Breast epithelium (tissue), 4 donors: ENCODE measurements around the gene OR2AP1. TPM values are rescaled to one million over a fixed set of nuclear protein-coding genes. Genes with fewer than 3 reads are reported as not detected.
"Not testable (repeated sequence)": the region's sequence is repeated elsewhere in the genome, so short reads cannot be mapped to it uniquely, and the experiment has no call there.

ENCODE experiments used
- DNase-seq, 2 donors: peaks; one replicate each; pipeline ENCODE4 v3.0.0-alpha.2; 2019; ENCODE audit warnings: low spot score in 2 of 2
- H3K27ac ChIP-seq, 2 donors: fragments of 200-600 bp; sonication (generic) in 1 of 2; one replicate each; pipeline ENCODE4 v1.5.1; 2016 to 2019; ENCODE audit warnings: mild to moderate bottlenecking in 1 of 2
- H3K27me3 ChIP-seq, 2 donors: fragments of 200-600 bp; sonication (generic) in 1 of 2; one replicate each; pipeline versions ENCODE4 v1.5.1 to v1.6.0; 2017 to 2019; ENCODE audit warnings: control low read depth in 1 of 2, mild to moderate bottlenecking in 1 of 2
- H3K36me3 ChIP-seq: fragments of 200-600 bp; one replicate; pipeline ENCODE4 v1.5.1; 2019
- H3K4me1 ChIP-seq, 2 donors: fragments of 200-600 bp; sonication (generic); one replicate each; pipeline ENCODE4 v1.5.1; 2016 to 2019; ENCODE audit warnings: control low read depth in 1 of 2
- H3K4me3 ChIP-seq, 3 donors: fragments of 200-600 bp; sonication (generic); 1 replicate in 2 of 3; 2 replicates in 1 of 3; pipeline ENCODE4 v1.5.1; 2016 to 2019; ENCODE audit warnings: mild to moderate bottlenecking in 3 of 3, moderate library complexity in 2 of 3
- H3K9me3 ChIP-seq, 2 donors: fragments of 200-600 bp; sonication (generic) in 1 of 2; one replicate each; pipeline ENCODE4 v1.5.1; 2016 to 2019; ENCODE audit warnings: control low read depth in 1 of 2
- POLR2A ChIP-seq: fragments of 450-650 bp; IDR thresholded peaks from one replicate; pipeline ENCODE4 v1.6.1; 2016; ENCODE audit warnings: antibody characterized with exemption, mild to moderate bottlenecking, moderate library complexity
- POLR2AphosphoS5 ChIP-seq, 3 donors: sonication (generic); formaldehyde crosslinking; IDR thresholded peaks; one replicate each; pipeline ENCODE4 v1.6.1; 2017; ENCODE audit warnings: antibody characterized with exemption in 3 of 3
- intact Hi-C: fragments of 100-400 bp; cut with DNase I; formaldehyde crosslinking; loops from one replicate; pipeline ENCODE4 v1.15.1; 2023; ENCODE audit warnings: low total_unique reads
- total RNA-seq, 3 donors: library from RNA; depleted of rRNA; stranded (reverse); fragments of >200 nt; gene quantifications; one replicate each; pipeline ENCODE4 v1.1.0, GENCODE V29; 2016
- TF ChIP-seq, protein P1 (sequence below), 3 donors: fragments of 450-650 bp; IDR thresholded peaks; one replicate each; pipeline ENCODE4 v1.5.1; 2016 to 2017; ENCODE audit warnings: antibody characterized with exemption in 3 of 3, mild to moderate bottlenecking in 3 of 3, moderate library complexity in 3 of 3

OR2AP1 gene
- total RNA-seq, 3 donors from 2014 or later, result not detected

DNA sequence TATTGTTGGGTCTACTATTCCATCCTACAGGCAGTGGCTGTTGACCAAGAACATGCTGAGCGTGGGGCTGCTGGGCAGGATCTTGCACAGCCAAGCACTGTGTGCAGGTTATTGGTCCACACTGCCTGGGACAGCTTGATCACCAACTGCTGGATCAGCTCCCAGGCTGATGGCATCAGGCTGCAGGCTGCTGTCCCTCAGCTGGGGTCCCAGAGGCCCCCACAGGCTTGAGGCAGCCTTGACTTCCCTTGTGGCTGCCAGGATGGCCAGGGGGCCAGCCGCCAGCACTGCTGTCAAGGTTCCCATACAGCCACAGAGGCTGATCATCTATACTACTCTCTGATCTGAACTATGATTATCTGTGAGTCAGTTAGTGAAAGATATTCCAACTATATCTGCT is 9.8 kb downstream of the OR2AP1 start:
- Histone ChIP-seq H3K27ac (no peak overlapping the region), H3K9me3 (no peaks in the 10 kb centered on the region), H3K4me1 (no peaks in the 10 kb centered on the region), H3K27me3 (no peaks in the 10 kb centered on the region), H3K36me3 (no peaks in the 10 kb centered on the region), H3K4me3 (no peak overlapping the region)
- TF ChIP-seq, protein P1, sequence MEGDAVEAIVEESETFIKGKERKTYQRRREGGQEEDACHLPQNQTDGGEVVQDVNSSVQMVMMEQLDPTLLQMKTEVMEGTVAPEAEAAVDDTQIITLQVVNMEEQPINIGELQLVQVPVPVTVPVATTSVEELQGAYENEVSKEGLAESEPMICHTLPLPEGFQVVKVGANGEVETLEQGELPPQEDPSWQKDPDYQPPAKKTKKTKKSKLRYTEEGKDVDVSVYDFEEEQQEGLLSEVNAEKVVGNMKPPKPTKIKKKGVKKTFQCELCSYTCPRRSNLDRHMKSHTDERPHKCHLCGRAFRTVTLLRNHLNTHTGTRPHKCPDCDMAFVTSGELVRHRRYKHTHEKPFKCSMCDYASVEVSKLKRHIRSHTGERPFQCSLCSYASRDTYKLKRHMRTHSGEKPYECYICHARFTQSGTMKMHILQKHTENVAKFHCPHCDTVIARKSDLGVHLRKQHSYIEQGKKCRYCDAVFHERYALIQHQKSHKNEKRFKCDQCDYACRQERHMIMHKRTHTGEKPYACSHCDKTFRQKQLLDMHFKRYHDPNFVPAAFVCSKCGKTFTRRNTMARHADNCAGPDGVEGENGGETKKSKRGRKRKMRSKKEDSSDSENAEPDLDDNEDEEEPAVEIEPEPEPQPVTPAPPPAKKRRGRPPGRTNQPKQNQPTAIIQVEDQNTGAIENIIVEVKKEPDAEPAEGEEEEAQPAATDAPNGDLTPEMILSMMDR (IDR thresholded peaks at IDR 0.05), result no peak
- TF ChIP-seq POLR2AphosphoS5 (IDR thresholded peaks at IDR 0.05) (no peak), POLR2A (no peak)
- no peak for DNase-seq
- intact Hi-C loops, result no loop called here

DNA sequence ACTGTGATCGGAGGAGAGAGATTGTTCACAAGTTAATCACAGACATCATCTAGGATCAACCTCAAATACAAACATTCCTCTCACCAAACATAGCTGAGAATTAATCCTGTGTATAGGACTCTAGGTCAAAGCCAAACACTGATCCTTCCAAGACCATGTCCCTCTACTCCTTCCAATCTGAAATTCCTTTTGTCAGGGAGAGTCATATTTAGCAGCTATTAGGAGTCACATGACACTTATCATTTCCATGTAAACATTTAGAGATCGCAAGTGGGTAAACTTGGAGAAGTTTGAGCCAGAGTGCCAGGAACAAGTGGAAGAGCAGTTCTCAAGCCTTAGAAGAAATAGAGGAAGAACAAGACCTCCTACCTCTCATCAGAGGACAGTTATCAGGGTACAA is 13.5 kb downstream of the OR2AP1 start:
- H3K27me3 ChIP-seq, result no peaks in the 10 kb centered on the region
- TF ChIP-seq, protein P1 (IDR thresholded peaks at IDR 0.05), result no peak
- TF ChIP-seq POLR2AphosphoS5 (IDR thresholded peaks at IDR 0.05) (no peak), POLR2A (no peak)
- DNase-seq, result no peak
- no peak overlapping the region for H3K4me3 ChIP-seq
- no peaks in the 10 kb centered on the region for H3K9me3 ChIP-seq
- intact Hi-C loops, result no loop called here
- H3K36me3 ChIP-seq, result no peaks in the 10 kb centered on the region
- H3K4me1 ChIP-seq, result no peaks in the 10 kb centered on the region
- no peak overlapping the region for H3K27ac ChIP-seq

DNA sequence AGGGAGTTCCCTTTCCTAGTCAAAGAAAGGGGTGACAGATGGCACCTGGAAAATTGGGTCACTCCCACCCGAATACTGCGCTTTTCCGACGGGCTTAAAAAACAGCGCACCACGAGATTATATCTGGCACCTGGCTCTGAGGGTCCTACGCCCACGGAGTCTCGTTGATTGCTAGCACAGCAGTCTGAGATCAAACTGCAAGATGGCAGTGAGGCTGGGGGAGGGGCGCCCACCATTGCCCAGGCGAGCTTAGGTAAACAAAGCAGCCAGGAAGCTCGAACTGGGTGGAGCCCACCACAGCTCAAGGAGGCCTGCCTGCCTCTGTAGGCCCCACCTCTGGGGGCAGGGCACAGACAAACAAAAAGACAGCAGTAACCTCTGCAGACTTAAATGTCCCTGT is 17.9 kb downstream of the OR2AP1 start:
- H3K27me3 ChIP-seq, H3K36me3 ChIP-seq, DNase-seq, H3K9me3 ChIP-seq, H3K4me3 ChIP-seq, intact Hi-C loops, H3K27ac ChIP-seq, H3K4me1 ChIP-seq: not testable (repeated sequence)

DNA sequence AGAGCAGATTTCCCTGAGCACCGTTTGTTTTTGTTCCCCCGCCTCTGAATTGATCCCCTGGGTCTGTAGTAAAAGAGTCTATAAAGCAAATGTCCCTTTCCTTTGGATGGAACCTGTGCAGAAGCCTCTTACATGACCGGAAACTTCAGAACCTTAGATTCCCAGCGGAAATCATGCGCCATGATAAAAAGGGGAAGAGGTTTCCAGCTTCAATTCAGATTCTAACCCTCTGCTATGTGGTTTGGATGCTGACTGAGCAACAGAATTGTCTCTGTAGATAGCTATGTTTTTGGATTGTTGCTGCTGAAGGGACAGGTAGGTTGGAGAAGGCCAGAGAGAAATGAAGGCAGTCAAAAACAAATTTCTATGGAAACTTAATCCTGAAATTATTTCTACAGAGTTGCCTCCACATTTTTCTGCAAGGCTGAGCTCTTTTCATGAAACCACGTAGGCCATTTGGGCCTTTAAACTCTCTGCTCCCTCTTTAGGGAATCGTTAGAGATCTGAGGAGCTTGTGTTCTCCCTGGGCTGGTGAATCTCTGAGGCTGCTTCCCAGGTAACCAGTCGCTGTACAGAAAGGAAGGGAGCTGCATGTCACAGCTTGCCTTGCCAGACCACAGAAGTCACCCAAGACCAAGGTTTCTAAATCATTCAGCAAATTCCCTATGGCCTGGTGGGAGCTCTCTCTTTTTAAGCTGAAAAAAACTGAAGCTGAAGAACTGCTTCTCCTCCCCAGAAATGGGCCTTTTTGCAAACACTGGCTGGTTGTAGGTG is 35.7 kb downstream of the OR2AP1 start:
- TF ChIP-seq POLR2A (no peak), POLR2AphosphoS5 (IDR thresholded peaks at IDR 0.05) (no peak)
- TF ChIP-seq, protein P1 (IDR thresholded peaks at IDR 0.05), result no peak
- intact Hi-C loops, result no loop called here
- Histone ChIP-seq H3K4me1 (no peaks in the 10 kb centered on the region), H3K27me3 (no peaks in the 10 kb centered on the region), H3K36me3 (no peaks in the 10 kb centered on the region), H3K27ac (peak overlapping the region in 1 of 2 donors; percentile 36), H3K4me3 (no peak overlapping the region), H3K9me3 (no peaks in the 10 kb centered on the region)
- peak in 1 of 2 donors; percentile 22 for DNase-seq

DNA sequence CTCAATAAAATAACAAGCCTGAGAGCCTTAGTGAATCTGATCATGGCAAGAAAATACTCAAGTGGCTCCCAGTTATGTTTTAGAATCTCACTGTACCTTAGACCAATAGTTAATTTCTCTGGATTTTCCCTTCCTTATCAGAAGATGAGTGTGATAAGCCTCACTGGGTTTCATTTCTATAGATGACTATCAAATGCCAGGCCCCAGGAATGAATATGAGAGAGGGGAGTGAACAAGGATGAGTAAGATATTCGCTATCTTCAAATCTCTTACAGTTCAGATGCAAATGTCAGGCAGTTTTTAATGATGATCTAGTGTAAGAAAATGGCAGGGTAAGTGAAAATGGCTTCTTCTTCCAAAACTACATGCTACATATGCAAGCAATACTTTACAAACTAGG is 38.3 kb downstream of the OR2AP1 start:
- H3K9me3 ChIP-seq, result peaks cover 8 to 18% of the 10 kb centered on the region in 2 donors
- no peak overlapping the region for H3K27ac ChIP-seq
- H3K27me3 ChIP-seq, result no peaks in the 10 kb centered on the region
- TF ChIP-seq POLR2AphosphoS5 (IDR thresholded peaks at IDR 0.05) (no peak), POLR2A (no peak)
- TF ChIP-seq, protein P1 (IDR thresholded peaks at IDR 0.05), result no peak
- H3K4me3 ChIP-seq, result no peak overlapping the region
- H3K4me1 ChIP-seq, result no peaks in the 10 kb centered on the region
- DNase-seq, result no peak
- intact Hi-C loops, result no loop called here
- no peaks in the 10 kb centered on the region for H3K36me3 ChIP-seq
